ENCODE data around the gene XXYLT1.
A peak's percentile ranks its signal among the peaks of the same experiment; 100 is the strongest.

Gene XXYLT1

GRCh38 chr3:195213639-195214315 lies 57.2 kb downstream of the XXYLT1 start:
- WGBS: 95% methylated on average over 8 of the region's 9 CpGs
- no peak overlapping the region for H3K9ac ChIP-seq (ENCODE audit: low read length)
- peak overlapping the region in 1 of 2 experiments; percentile 29 for H3K18ac ChIP-seq (ENCODE audit: low read depth in 1 of 2, low read length in 2 of 2)
- H3K4me1 ChIP-seq (ENCODE audit: control insufficient read depth, insufficient read depth, low read depth, low read length): peaks cover 9% of the 10 kb centered on the region
- H2AFZ ChIP-seq (ENCODE audit: low read depth, low read length): no peak overlapping the region
- no peak overlapping the region for H3K23ac ChIP-seq (ENCODE audit: low read length in 2 of 2)
- H3K4ac ChIP-seq (ENCODE audit: low read depth in 1 of 2, low read length in 2 of 2): no peak overlapping the region
- H3K9me3 ChIP-seq (ENCODE audit: control insufficient read depth, low read length): no peaks in the 10 kb centered on the region
- H3K14ac ChIP-seq (ENCODE audit: low read length in 2 of 2): no peak overlapping the region
- no peak overlapping the region for H2BK5ac ChIP-seq (ENCODE audit: low read depth, low read length, poor library complexity, severe bottlenecking)
- no peak overlapping the region for H2BK120ac ChIP-seq (ENCODE audit: low read depth, low read length)
- no peak overlapping the region for H2BK12ac ChIP-seq (ENCODE audit: low read length in 2 of 2)
- H3K27me3 ChIP-seq (ENCODE audit: control insufficient read depth in 1 of 2, insufficient read depth in 1 of 2, low read length in 2 of 2): no peaks in the 10 kb centered on the region
- H2AK5ac ChIP-seq (ENCODE audit: low read length, severe bottlenecking): no peak overlapping the region
- no peak overlapping the region for H3K4me2 ChIP-seq (ENCODE audit: low read length, poor library complexity, severe bottlenecking)
- DNase-seq: no peak
- H3K4me3 ChIP-seq (ENCODE audit: insufficient read depth in 1 of 2, low read depth in 1 of 2, low read length in 2 of 2): no peak overlapping the region
- no peak overlapping the region for H2BK15ac ChIP-seq (ENCODE audit: low read depth, poor library complexity, severe bottlenecking)
- H3K79me1 ChIP-seq (replicated peaks; ENCODE audit: low read length, poor library complexity, severe bottlenecking): peaks cover 19% of the 10 kb centered on the region
- no peaks in the 10 kb centered on the region for H3K36me3 ChIP-seq (ENCODE audit: control insufficient read depth in 1 of 2, insufficient read depth in 2 of 2, low read depth in 1 of 2, low read length in 2 of 2)
- H4K8ac ChIP-seq (ENCODE audit: low read length): peak overlapping the region; percentile 30
- no peak overlapping the region for H3K27ac ChIP-seq (ENCODE audit: low read length, poor library complexity, severe bottlenecking)
- no peak overlapping the region for H4K91ac ChIP-seq (ENCODE audit: low read length)

DNA sequence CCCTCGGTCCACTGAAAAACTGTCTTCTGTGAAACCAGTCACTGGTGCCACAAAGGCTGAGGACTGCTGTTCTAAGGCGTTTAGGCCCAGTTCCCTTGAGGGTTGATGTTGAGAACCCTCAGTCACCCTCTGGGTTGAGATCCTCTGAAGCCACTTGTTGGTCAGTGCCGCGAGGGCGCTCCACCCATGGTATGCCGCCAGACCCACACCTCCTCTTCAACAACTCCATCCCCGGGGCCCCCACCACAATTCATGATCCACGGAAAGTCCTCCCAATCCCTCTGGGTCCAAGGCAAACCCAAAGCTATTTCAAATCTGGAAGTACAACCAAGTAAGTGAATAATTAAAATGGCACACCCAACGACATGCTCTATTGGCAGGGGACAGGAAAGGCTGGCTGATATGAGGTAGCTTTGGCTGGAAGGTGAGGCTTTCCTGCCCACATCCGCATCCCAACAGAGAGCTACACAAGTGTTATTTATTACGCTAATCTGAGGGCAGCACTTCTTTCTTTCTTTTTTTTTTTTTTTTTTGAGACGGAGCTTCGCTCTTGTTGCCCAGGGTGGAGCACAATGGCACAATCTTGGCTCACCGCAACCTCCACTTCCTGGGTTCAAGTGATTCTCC lies 58.1 kb downstream of the XXYLT1 start:
- Histone ChIP-seq H3K4me3 (ENCODE audit: insufficient read depth in 1 of 2, low read depth in 1 of 2, low read length in 2 of 2) (no peak overlapping the region), H3K9ac (ENCODE audit: low read length) (no peak overlapping the region), H2BK120ac (ENCODE audit: low read depth, low read length) (no peak overlapping the region), H4K8ac (ENCODE audit: low read length) (no peak overlapping the region), H3K14ac (ENCODE audit: low read length in 2 of 2) (no peak overlapping the region), H2BK12ac (ENCODE audit: low read length in 2 of 2) (no peak overlapping the region), H2AFZ (ENCODE audit: low read depth, low read length) (no peak overlapping the region), H3K9me3 (ENCODE audit: control insufficient read depth, low read length) (no peaks in the 10 kb centered on the region), H3K27me3 (ENCODE audit: control insufficient read depth in 1 of 2, insufficient read depth in 1 of 2, low read length in 2 of 2) (no peaks in the 10 kb centered on the region), H3K4me1 (ENCODE audit: control insufficient read depth, insufficient read depth, low read depth, low read length) (peaks cover 14% of the 10 kb centered on the region), H2AK5ac (ENCODE audit: low read length, severe bottlenecking) (no peak overlapping the region), H2BK15ac (ENCODE audit: low read depth, poor library complexity, severe bottlenecking) (no peak overlapping the region), H3K27ac (ENCODE audit: low read length, poor library complexity, severe bottlenecking) (no peak overlapping the region), H3K23ac (ENCODE audit: low read length in 2 of 2) (no peak overlapping the region), H4K91ac (ENCODE audit: low read length) (no peak overlapping the region), H3K79me1 (replicated peaks; ENCODE audit: low read length, poor library complexity, severe bottlenecking) (peaks cover 24% of the 10 kb centered on the region), H3K4ac (ENCODE audit: low read depth in 1 of 2, low read length in 2 of 2) (no peak overlapping the region), H2BK5ac (ENCODE audit: low read depth, low read length, poor library complexity, severe bottlenecking) (no peak overlapping the region), H3K4me2 (ENCODE audit: low read length, poor library complexity, severe bottlenecking) (no peak overlapping the region), H3K36me3 (ENCODE audit: control insufficient read depth in 1 of 2, insufficient read depth in 2 of 2, low read depth in 1 of 2, low read length in 2 of 2) (no peaks in the 10 kb centered on the region), H3K18ac (ENCODE audit: low read depth in 1 of 2, low read length in 2 of 2) (no peak overlapping the region)
- 96% methylated on average over 11 of the region's 14 CpGs for WGBS
- DNase-seq: no peak

DNA sequence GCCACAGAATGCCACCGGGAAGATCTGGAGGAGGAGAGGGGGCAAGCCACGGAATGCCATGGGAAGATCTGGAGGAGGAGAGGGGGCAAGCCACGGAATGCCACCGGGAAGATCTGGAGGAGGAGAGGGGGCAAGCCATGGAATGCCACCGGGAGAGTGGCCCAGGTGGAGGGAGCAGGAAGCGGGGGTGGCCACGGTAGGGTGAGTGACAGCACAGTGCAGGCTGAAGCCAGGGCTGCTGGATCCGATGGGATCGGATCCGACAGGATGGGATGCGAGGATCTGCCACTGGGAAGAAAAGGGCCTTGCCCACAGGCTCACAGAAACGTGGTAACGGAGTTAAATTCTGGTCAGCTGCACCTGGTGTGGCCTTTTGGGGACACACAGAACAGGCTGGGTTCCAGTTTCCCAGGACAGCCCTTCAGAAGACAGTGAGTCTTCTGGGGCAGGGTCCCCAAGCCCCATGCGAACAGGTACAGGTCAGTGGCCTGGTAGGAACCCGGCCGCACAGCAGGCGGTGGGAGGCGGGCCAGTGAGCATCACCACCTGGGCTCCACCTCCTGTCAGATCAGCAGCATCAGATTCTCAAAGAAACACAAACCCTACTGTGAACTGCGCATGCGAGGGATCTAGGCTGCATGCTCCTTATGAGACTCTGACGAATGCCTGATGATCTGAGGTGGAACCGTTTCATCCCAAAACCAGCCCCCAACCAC lies 58.8 kb downstream of the XXYLT1 start:
- no peak overlapping the region for H3K4ac ChIP-seq (ENCODE audit: low read depth in 1 of 2, low read length in 2 of 2)
- H2BK120ac ChIP-seq (ENCODE audit: low read depth, low read length): no peak overlapping the region
- no peak overlapping the region for H3K18ac ChIP-seq (ENCODE audit: low read depth in 1 of 2, low read length in 2 of 2)
- no peak overlapping the region for H3K4me2 ChIP-seq (ENCODE audit: low read length, poor library complexity, severe bottlenecking)
- no peak overlapping the region for H3K14ac ChIP-seq (ENCODE audit: low read length in 2 of 2)
- DNase-seq: no peak
- WGBS: 98% methylated on average over 22 of the region's 22 CpGs
- no peak overlapping the region for H4K8ac ChIP-seq (ENCODE audit: low read length)
- H4K91ac ChIP-seq (ENCODE audit: low read length): no peak overlapping the region
- H3K4me3 ChIP-seq (ENCODE audit: insufficient read depth in 1 of 2, low read depth in 1 of 2, low read length in 2 of 2): no peak overlapping the region
- H3K9me3 ChIP-seq (ENCODE audit: control insufficient read depth, low read length): no peaks in the 10 kb centered on the region
- H2AK5ac ChIP-seq (ENCODE audit: low read length, severe bottlenecking): no peak overlapping the region
- no peak overlapping the region for H2AFZ ChIP-seq (ENCODE audit: low read depth, low read length)
- no peak overlapping the region for H3K9ac ChIP-seq (ENCODE audit: low read length)
- H2BK5ac ChIP-seq (ENCODE audit: low read depth, low read length, poor library complexity, severe bottlenecking): no peak overlapping the region
- no peak overlapping the region for H3K23ac ChIP-seq (ENCODE audit: low read length in 2 of 2)
- H2BK15ac ChIP-seq (ENCODE audit: low read depth, poor library complexity, severe bottlenecking): no peak overlapping the region
- peaks cover 0 to 1% of the 10 kb centered on the region in 2 experiments for H3K36me3 ChIP-seq (ENCODE audit: control insufficient read depth in 1 of 2, insufficient read depth in 2 of 2, low read depth in 1 of 2, low read length in 2 of 2)
- H3K4me1 ChIP-seq (ENCODE audit: control insufficient read depth, insufficient read depth, low read depth, low read length): peaks cover 15% of the 10 kb centered on the region
- H3K27ac ChIP-seq (ENCODE audit: low read length, poor library complexity, severe bottlenecking): no peak overlapping the region
- no peaks in the 10 kb centered on the region for H3K27me3 ChIP-seq (ENCODE audit: control insufficient read depth in 1 of 2, insufficient read depth in 1 of 2, low read length in 2 of 2)
- H3K79me1 ChIP-seq (replicated peaks; ENCODE audit: low read length, poor library complexity, severe bottlenecking): peaks cover 27% of the 10 kb centered on the region
- H2BK12ac ChIP-seq (ENCODE audit: low read length in 2 of 2): peak overlapping the region in 1 of 2 experiments; percentile 51
